ENCODE measurements around the gene IQCE.

Gene IQCE

DNA sequence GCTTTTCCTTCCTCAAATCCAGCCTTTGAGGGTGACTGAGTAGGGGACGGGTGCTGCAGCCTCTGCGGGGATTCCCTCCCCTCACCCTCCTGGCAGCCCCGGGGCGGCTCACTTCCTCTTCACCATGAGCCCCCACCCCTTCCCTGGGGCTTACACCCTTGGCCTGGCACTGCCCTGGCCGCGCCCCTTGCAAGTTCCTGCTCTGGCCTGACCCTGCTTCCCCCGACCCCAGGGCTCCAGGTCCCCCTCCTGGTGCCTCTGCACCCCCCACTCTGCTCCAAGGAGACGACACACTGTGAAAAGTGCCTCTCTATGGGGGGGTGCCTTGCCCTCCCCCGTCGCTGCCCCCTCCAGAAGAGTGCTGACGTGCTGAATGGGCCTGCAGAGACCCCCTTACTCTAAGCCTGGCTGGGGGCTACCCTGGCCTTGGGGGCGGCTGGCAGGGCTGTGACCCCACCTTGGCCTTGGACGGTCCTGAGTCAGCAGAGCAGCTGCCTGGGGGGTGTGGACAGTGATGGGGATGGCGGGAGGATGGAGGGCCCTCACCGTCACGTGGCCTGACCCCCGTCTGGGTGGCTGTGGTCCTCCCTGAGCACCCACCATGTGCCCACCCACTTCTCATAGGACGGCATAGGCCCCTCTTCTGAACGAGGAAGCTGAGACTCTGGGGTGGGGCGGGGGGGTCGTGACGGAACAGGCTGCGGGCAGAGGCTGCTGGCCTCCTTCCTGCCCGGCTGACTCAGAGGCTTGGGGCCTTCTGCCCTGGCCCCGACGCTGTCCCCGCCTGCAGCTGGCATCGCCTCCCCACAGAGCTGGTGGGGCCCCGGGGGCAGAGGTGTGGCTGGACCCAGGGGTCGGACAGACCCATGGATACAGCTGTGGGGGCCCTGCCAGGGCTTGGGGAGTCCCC, 29.4 kb upstream of the IQCE start:
- TF ChIP-seq, protein P1, sequence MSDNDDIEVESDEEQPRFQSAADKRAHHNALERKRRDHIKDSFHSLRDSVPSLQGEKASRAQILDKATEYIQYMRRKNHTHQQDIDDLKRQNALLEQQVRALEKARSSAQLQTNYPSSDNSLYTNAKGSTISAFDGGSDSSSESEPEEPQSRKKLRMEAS (IDR thresholded peaks at IDR 0.05): no peak
- no peak for TF ChIP-seq YY1 (IDR thresholded peaks at IDR 0.05; ENCODE audit: low read depth)
- no peak for TF ChIP-seq NFIC (IDR thresholded peaks at IDR 0.05)
- TF ChIP-seq, protein P2, sequence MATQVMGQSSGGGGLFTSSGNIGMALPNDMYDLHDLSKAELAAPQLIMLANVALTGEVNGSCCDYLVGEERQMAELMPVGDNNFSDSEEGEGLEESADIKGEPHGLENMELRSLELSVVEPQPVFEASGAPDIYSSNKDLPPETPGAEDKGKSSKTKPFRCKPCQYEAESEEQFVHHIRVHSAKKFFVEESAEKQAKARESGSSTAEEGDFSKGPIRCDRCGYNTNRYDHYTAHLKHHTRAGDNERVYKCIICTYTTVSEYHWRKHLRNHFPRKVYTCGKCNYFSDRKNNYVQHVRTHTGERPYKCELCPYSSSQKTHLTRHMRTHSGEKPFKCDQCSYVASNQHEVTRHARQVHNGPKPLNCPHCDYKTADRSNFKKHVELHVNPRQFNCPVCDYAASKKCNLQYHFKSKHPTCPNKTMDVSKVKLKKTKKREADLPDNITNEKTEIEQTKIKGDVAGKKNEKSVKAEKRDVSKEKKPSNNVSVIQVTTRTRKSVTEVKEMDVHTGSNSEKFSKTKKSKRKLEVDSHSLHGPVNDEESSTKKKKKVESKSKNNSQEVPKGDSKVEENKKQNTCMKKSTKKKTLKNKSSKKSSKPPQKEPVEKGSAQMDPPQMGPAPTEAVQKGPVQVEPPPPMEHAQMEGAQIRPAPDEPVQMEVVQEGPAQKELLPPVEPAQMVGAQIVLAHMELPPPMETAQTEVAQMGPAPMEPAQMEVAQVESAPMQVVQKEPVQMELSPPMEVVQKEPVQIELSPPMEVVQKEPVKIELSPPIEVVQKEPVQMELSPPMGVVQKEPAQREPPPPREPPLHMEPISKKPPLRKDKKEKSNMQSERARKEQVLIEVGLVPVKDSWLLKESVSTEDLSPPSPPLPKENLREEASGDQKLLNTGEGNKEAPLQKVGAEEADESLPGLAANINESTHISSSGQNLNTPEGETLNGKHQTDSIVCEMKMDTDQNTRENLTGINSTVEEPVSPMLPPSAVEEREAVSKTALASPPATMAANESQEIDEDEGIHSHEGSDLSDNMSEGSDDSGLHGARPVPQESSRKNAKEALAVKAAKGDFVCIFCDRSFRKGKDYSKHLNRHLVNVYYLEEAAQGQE (IDR thresholded peaks at IDR 0.05; ENCODE audit: low read depth): no peak
- no peak for TF ChIP-seq CEBPB (IDR thresholded peaks at IDR 0.05)
- no peak for TF ChIP-seq TAF1 (IDR thresholded peaks at IDR 0.05; ENCODE audit: low read depth)
- no peak for TF ChIP-seq ZBTB7A (IDR thresholded peaks at IDR 0.05; ENCODE audit: low read depth)
- no peak for TF ChIP-seq EP300 (IDR thresholded peaks at IDR 0.05; ENCODE audit: borderline replicate concordance)
- no peak for TF ChIP-seq TEAD4 (IDR thresholded peaks at IDR 0.05)
- TF ChIP-seq TCF12 (IDR thresholded peaks at IDR 0.05; ENCODE audit: low read depth): no peak
- no peak for TF ChIP-seq EGR1 (IDR thresholded peaks at IDR 0.05)
- TF ChIP-seq CREB1 (IDR thresholded peaks at IDR 0.05; ENCODE audit: low read depth): no peak

DNA sequence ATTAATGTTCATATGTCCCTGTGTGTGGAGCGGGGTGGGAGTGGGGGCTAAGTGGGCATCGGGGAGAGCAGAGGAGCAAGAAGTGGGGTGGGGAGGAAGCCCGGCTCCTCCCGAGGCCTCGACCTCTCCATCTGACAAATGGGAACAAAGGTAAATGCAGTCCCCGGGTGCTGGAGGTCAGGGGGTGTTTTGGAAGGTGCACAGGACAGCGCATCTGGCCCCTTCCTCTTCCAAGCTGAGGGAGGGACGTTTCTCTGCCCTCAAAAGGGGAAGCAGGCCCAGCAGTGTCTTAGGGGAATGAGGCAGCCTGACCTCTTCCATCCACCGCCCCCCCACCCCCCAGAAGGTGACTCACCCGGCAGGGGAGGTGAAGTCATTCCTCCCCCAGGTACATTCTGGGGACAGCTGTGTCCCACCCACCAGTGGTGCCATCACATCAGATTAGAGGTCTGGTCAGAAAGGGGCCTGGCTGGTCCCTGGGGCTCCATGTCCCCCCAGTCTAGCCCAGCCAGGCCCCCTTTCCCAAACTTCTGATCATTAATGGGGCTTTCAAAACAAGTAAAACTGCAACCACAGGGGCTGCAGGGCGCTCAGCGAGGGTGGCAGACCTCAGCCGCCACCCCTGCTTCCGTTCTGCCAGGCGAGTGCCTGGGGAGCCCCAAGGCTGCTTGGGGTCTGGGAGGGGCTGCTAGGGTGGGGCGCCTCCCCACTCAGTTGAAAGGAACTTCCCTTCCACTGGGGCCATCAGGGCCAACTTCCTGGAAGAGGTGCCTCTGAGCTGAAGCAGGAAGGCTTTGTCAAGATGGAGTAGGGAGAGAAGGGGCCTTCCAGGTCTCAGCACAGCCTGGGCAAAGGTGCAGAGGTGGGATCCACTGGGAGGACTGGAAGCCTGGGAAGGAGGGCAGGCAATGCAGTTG, 28.4 kb upstream of the IQCE start:
- TF ChIP-seq, protein P2 (IDR thresholded peaks at IDR 0.05; ENCODE audit: low read depth): no peak
- TF ChIP-seq CEBPB (IDR thresholded peaks at IDR 0.05): no peak
- no peak for TF ChIP-seq NFIC (IDR thresholded peaks at IDR 0.05)
- TF ChIP-seq FOXM1 (IDR thresholded peaks at IDR 0.05; ENCODE audit: borderline replicate concordance, low read depth): no peak
- 0 out of 2 replicates have a peak, but pooled peaks have one; percentile 48 for TF ChIP-seq ZBTB7A (IDR thresholded peaks at IDR 0.05; ENCODE audit: low read depth)
- TF ChIP-seq TAF1 (IDR thresholded peaks at IDR 0.05; ENCODE audit: low read depth): no peak
- no peak for TF ChIP-seq EGR1 (IDR thresholded peaks at IDR 0.05)

DNA sequence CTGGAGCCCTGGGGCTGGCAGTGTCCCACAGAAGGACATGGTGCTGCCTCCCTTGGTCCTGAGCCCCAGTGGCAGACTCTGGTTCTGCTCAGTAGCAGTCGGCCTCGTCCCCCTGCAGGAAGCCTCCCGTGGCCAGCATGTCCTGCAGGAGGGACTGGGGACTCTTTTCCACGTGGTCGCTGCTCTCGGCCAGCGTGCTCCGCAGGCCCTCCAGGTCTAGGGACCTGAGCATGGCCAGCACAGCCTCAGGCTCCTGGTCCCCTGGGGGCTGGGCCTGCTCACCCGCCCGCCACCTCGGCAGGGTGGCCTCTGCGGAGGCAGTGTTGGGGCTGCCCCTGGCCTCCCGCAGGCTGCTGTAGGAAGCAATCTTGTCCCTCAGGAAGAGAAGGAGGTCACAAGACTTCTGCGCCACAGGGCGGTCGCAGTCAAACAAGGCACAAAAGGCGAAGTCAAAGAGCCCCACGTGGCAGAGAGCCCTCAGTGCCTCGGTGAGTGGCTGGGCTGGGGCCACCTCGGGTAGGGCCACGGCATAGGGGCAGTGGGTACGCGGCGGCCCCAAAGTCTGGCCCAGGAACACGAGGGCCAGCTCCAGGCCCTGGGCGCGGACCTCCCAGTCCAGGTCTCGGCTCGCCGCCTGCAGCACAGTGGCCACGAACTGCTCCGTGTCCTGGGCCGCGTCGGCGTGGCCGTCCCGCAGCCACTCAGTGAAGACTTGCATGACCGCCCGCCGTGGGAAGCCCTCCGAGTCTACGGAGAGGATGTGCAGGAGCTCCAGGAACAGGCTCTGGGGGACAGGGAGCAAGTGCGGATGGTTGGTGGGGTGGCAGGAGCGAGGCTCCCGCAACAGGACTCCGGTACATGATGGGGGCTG, 20.6 kb upstream of the IQCE start:
- no peak for TF ChIP-seq TEAD4 (IDR thresholded peaks at IDR 0.05)
- no peak for TF ChIP-seq YY1 (IDR thresholded peaks at IDR 0.05; ENCODE audit: low read depth)
- TF ChIP-seq TAF1 (IDR thresholded peaks at IDR 0.05; ENCODE audit: low read depth): no peak
- TF ChIP-seq RAD21 (IDR thresholded peaks at IDR 0.05; ENCODE audit: low read depth): no peak
- no peak for TF ChIP-seq EP300 (IDR thresholded peaks at IDR 0.05; ENCODE audit: borderline replicate concordance)
- no peak for TF ChIP-seq CREB1 (IDR thresholded peaks at IDR 0.05; ENCODE audit: low read depth)
- TF ChIP-seq, protein P2 (IDR thresholded peaks at IDR 0.05; ENCODE audit: low read depth): no peak
- TF ChIP-seq EGR1 (IDR thresholded peaks at IDR 0.05): no peak
- no peak for TF ChIP-seq TCF12 (IDR thresholded peaks at IDR 0.05; ENCODE audit: low read depth)
- no peak for TF ChIP-seq FOXM1 (IDR thresholded peaks at IDR 0.05; ENCODE audit: borderline replicate concordance, low read depth)
- no peak for TF ChIP-seq CEBPB (IDR thresholded peaks at IDR 0.05)
- TF ChIP-seq, protein P1 (IDR thresholded peaks at IDR 0.05): no peak
- no peak for TF ChIP-seq ZBTB7A (IDR thresholded peaks at IDR 0.05; ENCODE audit: low read depth)
- TF ChIP-seq NFIC (IDR thresholded peaks at IDR 0.05): no peak
- TF ChIP-seq, protein P3, sequence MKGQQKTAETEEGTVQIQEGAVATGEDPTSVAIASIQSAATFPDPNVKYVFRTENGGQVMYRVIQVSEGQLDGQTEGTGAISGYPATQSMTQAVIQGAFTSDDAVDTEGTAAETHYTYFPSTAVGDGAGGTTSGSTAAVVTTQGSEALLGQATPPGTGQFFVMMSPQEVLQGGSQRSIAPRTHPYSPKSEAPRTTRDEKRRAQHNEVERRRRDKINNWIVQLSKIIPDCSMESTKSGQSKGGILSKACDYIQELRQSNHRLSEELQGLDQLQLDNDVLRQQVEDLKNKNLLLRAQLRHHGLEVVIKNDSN (IDR thresholded peaks at IDR 0.05): no peak
